Neural progenitor cell (in vitro differentiated cells): ENCODE results near the gene FAM76A. TPM values are rescaled to one million over a fixed set of nuclear protein-coding genes. Genes with fewer than 3 reads are reported as not detected.

Source experiments
- DNase-seq: peaks from one replicate; pipeline ENCODE4 v3.0.0-alpha.2; 2016; ENCODE audit warnings: low spot score
- H2AFZ ChIP-seq: fragments of 200-600 bp; sonication (generic); replicated peaks from 2 replicates; pipeline ENCODE4 v1.6.1; 2016; ENCODE audit warnings: antibody characterized with exemption
- H3F3A ChIP-seq: fragments of 200-600 bp; sonication (generic); 2 replicates; pipeline ENCODE4 v1.6.1; 2016; ENCODE audit warnings: antibody characterized with exemption, low read depth
- H3K27ac ChIP-seq: fragments of 200-600 bp; sonication (generic); 2 replicates; pipeline ENCODE4 v1.5.1; 2016; ENCODE audit warnings: mild to moderate bottlenecking
- H3K27me3 ChIP-seq: fragments of 200-600 bp; sonication (generic); 2 replicates; pipeline ENCODE4 v1.6.1; 2016; ENCODE audit warnings: mild to moderate bottlenecking, moderate library complexity
- H3K36me3 ChIP-seq: fragments of 200-600 bp; sonication (generic); 2 replicates; pipeline ENCODE4 v1.5.1; 2016
- H3K4me1 ChIP-seq: fragments of 200-600 bp; sonication (generic); 2 replicates; pipeline ENCODE4 v1.6.1; 2016; ENCODE audit warnings: mixed run types
- H3K4me2 ChIP-seq: fragments of 200-600 bp; sonication (generic); 2 replicates; pipeline ENCODE4 v1.6.1; 2016
- H3K4me3 ChIP-seq: fragments of 200-600 bp; sonication (generic); 2 replicates; pipeline ENCODE4 v1.5.1; 2016
- H3K79me2 ChIP-seq: fragments of 200-600 bp; sonication (generic); 2 replicates; pipeline ENCODE4 v1.6.1; 2016; ENCODE audit warnings: low read depth
- H3K9ac ChIP-seq: fragments of 200-600 bp; sonication (generic); 2 replicates; pipeline ENCODE4 v1.6.1; 2016
- H3K9me3 ChIP-seq: fragments of 200-600 bp; sonication (generic); 2 replicates; pipeline ENCODE4 v1.5.1; 2016; ENCODE audit warnings: low read depth
- H4K20me1 ChIP-seq: fragments of 200-600 bp; sonication (generic); 2 replicates; pipeline ENCODE4 v1.6.1; 2016; ENCODE audit warnings: low read depth
- H3K27ac Mint-ChIP-seq: 3 replicates; pipeline ENCODE4 v1.8.0; 2021; ENCODE audit warnings: mixed read lengths
- H3K27me3 Mint-ChIP-seq: 2 replicates; pipeline ENCODE4 v1.8.0; 2022; ENCODE audit warnings: low read depth, mild to moderate bottlenecking, inconsistent platforms, moderate library complexity, mixed read lengths; ENCODE audit not compliant: insufficient read depth
- H3K36me3 Mint-ChIP-seq: 3 replicates; pipeline ENCODE4 v1.8.0; 2021; ENCODE audit warnings: mixed read lengths
- H3K4me1 Mint-ChIP-seq: 3 replicates; pipeline ENCODE4 v1.8.0; 2021; ENCODE audit warnings: mixed read lengths
- H3K4me3 Mint-ChIP-seq: 3 replicates; pipeline ENCODE4 v1.8.0; 2021; ENCODE audit warnings: mild to moderate bottlenecking, moderate library complexity, mixed read lengths
- H3K9me3 Mint-ChIP-seq: 3 replicates; pipeline ENCODE4 v1.8.0; 2020; ENCODE audit warnings: mixed read lengths
- EZH2 ChIP-seq: fragments of 200-600 bp; sonication (generic); IDR thresholded peaks from 2 replicates; pipeline ENCODE4 v1.6.1; 2017; ENCODE audit warnings: antibody characterized with exemption, mild to moderate bottlenecking, moderate library complexity
- EZH2phosphoT487 ChIP-seq: fragments of 200-600 bp; sonication (generic); IDR thresholded peaks from 2 replicates; pipeline ENCODE4 v1.6.1; 2017; ENCODE audit warnings: antibody characterized with exemption
- total RNA-seq: library from RNA; depleted of rRNA; stranded (reverse); fragments of >200 nt; gene quantifications from 2 replicates; pipeline ENCODE4 v1.2.3, GENCODE V29; 2015; ENCODE audit warnings: low replicate concordance
- TF ChIP-seq, protein P1 (sequence below): fragments of 200-600 bp; sonication (generic); IDR thresholded peaks from 2 replicates; pipeline ENCODE4 v1.5.1; 2017; ENCODE audit warnings: antibody characterized with exemption, mild to moderate bottlenecking

FAM76A gene
- total RNA-seq, 1 donor from 2014 or later: 28.2 TPM

DNA sequence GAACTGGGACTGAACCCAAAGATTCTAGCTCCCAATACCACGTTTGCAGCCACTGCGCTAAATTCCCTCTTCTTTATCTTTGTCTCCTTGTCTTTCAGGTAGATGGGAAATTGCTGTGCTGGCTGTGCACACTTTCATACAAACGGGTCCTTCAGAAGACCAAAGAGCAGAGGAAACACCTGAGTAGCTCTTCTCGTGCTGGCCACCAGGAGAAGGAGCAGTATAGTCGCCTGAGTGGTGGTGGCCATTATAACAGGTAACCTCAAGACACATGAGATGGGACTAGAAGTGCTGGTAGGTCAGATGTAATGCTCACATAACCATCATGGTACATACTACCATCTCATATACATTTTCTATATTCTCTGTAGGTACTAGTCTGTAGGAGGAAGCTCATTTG is 18.8 kb downstream of the FAM76A start:
- no peak overlapping the region for H3K4me2 ChIP-seq
- no peaks in the 10 kb centered on the region for H3K27me3 Mint-ChIP-seq
- no peak overlapping the region for H3K27ac Mint-ChIP-seq
- no peak overlapping the region for H3K27ac ChIP-seq
- H3K9ac ChIP-seq: no peak overlapping the region
- TF ChIP-seq EZH2: no peak
- TF ChIP-seq, protein P1, sequence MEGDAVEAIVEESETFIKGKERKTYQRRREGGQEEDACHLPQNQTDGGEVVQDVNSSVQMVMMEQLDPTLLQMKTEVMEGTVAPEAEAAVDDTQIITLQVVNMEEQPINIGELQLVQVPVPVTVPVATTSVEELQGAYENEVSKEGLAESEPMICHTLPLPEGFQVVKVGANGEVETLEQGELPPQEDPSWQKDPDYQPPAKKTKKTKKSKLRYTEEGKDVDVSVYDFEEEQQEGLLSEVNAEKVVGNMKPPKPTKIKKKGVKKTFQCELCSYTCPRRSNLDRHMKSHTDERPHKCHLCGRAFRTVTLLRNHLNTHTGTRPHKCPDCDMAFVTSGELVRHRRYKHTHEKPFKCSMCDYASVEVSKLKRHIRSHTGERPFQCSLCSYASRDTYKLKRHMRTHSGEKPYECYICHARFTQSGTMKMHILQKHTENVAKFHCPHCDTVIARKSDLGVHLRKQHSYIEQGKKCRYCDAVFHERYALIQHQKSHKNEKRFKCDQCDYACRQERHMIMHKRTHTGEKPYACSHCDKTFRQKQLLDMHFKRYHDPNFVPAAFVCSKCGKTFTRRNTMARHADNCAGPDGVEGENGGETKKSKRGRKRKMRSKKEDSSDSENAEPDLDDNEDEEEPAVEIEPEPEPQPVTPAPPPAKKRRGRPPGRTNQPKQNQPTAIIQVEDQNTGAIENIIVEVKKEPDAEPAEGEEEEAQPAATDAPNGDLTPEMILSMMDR: no peak
- H3K4me3 ChIP-seq: no peak overlapping the region
- no peaks in the 10 kb centered on the region for H3K27me3 ChIP-seq
- H3K36me3 Mint-ChIP-seq: peaks cover 28% of the 10 kb centered on the region
- no peak overlapping the region for H2AFZ ChIP-seq
- no peaks in the 10 kb centered on the region for H3K4me1 Mint-ChIP-seq
- no peak overlapping the region for H3K4me3 Mint-ChIP-seq
- H3K9me3 ChIP-seq: no peaks in the 10 kb centered on the region
- no peaks in the 10 kb centered on the region for H4K20me1 ChIP-seq
- H3K4me1 ChIP-seq: no peaks in the 10 kb centered on the region
- no peaks in the 10 kb centered on the region for H3K9me3 Mint-ChIP-seq
- H3F3A ChIP-seq: no peaks in the 10 kb centered on the region
- no peaks in the 10 kb centered on the region for H3K36me3 ChIP-seq
- no peaks in the 10 kb centered on the region for H3K79me2 ChIP-seq
- no peak for DNase-seq

DNA sequence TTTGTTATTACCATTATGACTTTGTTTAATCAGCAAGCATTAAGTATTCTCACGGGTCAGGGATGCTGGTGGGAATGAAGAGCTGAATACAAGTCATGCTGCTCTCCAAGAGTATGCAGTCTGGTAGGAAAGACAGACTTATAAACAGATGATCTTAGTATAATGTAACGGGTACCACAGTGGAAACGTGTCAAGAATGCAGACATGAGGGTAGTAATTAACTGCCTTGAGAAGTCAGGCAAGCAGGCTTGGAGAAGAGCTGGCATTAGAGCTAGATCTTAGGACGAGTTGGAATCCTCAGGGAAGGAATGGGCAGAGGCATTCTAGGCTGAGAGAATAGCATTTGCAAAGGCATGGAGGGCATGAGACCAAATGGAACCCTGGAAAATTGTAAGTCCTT is 19.7 kb downstream of the FAM76A start:
- TF ChIP-seq EZH2 (no peak), EZH2phosphoT487 (no peak)
- TF ChIP-seq, protein P1: no peak
- H3K79me2 ChIP-seq: no peaks in the 10 kb centered on the region

DNA sequence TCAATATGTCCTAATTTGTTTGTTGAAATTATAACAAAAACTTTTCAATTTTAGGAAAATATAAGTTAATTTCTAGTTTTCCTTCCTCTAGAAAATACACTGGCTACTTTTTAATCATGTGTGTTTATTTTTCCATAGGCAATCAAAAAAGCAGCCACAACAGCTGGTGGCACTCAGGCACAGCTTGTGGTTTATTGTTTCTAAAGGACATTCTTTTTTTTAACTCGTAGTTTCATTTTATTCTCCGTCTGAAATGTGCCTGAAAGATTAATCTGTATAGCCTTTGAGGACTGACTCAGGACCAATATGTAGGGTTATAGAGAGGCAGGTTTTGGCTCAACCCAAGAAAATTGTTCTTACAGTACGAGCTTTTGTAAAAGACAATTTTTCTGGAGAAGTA is 26.6 kb downstream of the FAM76A start:
- Histone ChIP-seq H3K4me1 (no peaks in the 10 kb centered on the region), H3F3A (no peaks in the 10 kb centered on the region), H3K9ac (no peak overlapping the region), H3K9me3 (no peaks in the 10 kb centered on the region), H3K27me3 (no peaks in the 10 kb centered on the region), H3K36me3 (no peaks in the 10 kb centered on the region), H4K20me1 (no peaks in the 10 kb centered on the region), H3K4me2 (no peak overlapping the region), H3K79me2 (no peaks in the 10 kb centered on the region), H2AFZ (no peak overlapping the region), H3K27ac (no peak overlapping the region), H3K4me3 (no peak overlapping the region)
- Mint-ChIP-seq H3K27me3 (peaks cover 4% of the 10 kb centered on the region), H3K36me3 (peaks cover 10% of the 10 kb centered on the region), H3K27ac (no peak overlapping the region), H3K9me3 (no peaks in the 10 kb centered on the region), H3K4me3 (no peak overlapping the region), H3K4me1 (no peaks in the 10 kb centered on the region)
- no peak for TF ChIP-seq EZH2
- no peak for TF ChIP-seq EZH2phosphoT487
- TF ChIP-seq, protein P1: no peak
- no peak for DNase-seq

More for the DNA sequence above, 19.7 kb downstream of the FAM76A start:
- no peaks in the 10 kb centered on the region for H3K9me3 Mint-ChIP-seq
- Histone ChIP-seq H3K36me3 (no peaks in the 10 kb centered on the region), H3K9me3 (no peaks in the 10 kb centered on the region), H3F3A (no peaks in the 10 kb centered on the region), H3K4me2 (no peak overlapping the region), H2AFZ (no peak overlapping the region), H3K4me3 (no peak overlapping the region), H3K27me3 (no peaks in the 10 kb centered on the region), H3K9ac (no peak overlapping the region), H4K20me1 (no peaks in the 10 kb centered on the region), H3K27ac (no peak overlapping the region), H3K4me1 (no peaks in the 10 kb centered on the region)
- H3K27me3 Mint-ChIP-seq: no peaks in the 10 kb centered on the region
- no peak overlapping the region for H3K4me3 Mint-ChIP-seq
- H3K36me3 Mint-ChIP-seq: peaks cover 26% of the 10 kb centered on the region
- no peak for DNase-seq
- H3K27ac Mint-ChIP-seq: no peak overlapping the region
- no peaks in the 10 kb centered on the region for H3K4me1 Mint-ChIP-seq

- Mint-ChIP-seq H3K27ac (peak overlapping the region; percentile 70), H3K4me3 (no peak overlapping the region), H3K36me3 (peaks cover 12% of the 10 kb centered on the region), H3K9me3 (no peaks in the 10 kb centered on the region), H3K27me3 (peaks cover 4% of the 10 kb centered on the region), H3K4me1 (no peaks in the 10 kb centered on the region)
- Histone ChIP-seq H3K27me3 (no peaks in the 10 kb centered on the region), H3K27ac (no peak overlapping the region), H3K9ac (no peak overlapping the region), H3F3A (no peaks in the 10 kb centered on the region), H2AFZ (no peak overlapping the region), H3K9me3 (no peaks in the 10 kb centered on the region), H4K20me1 (no peaks in the 10 kb centered on the region), H3K36me3 (no peaks in the 10 kb centered on the region), H3K4me2 (no peak overlapping the region), H3K4me1 (no peaks in the 10 kb centered on the region), H3K79me2 (no peaks in the 10 kb centered on the region), H3K4me3 (no peak overlapping the region)
- no peak for DNase-seq
- TF ChIP-seq EZH2phosphoT487: no peak
- TF ChIP-seq EZH2: no peak
- TF ChIP-seq, protein P1: no peak
These were observed 29.5 kb downstream of the FAM76A start for GRCh38 chr1:27755286-27755685.
